Ascending aorta (tissue), 2 donors: ENCODE measurements around the gene FOXN3. TPM values are rescaled to one million over a fixed set of nuclear protein-coding genes. Genes with fewer than 3 reads are reported as not detected.

Experiments
- DNase-seq, 2 donors: peaks; one replicate each; pipeline ENCODE4 v3.0.0-alpha.2; 2019; ENCODE audit warnings: low spot score in 2 of 2
- H3K27ac ChIP-seq, 2 donors: fragments of 200-600 bp; sonication (generic); one replicate each; pipeline ENCODE4 v1.5.1; 2016 to 2017; ENCODE audit warnings: mild to moderate bottlenecking in 1 of 2
- H3K27me3 ChIP-seq: fragments of 200-600 bp; sonication (generic); one replicate; pipeline ENCODE4 v1.5.1; 2017
- H3K36me3 ChIP-seq, 2 donors: fragments of 200-600 bp; sonication (generic); one replicate each; pipeline ENCODE4 v1.5.1; 2016
- H3K4me1 ChIP-seq, 2 donors: fragments of 200-600 bp; sonication (generic); one replicate each; pipeline ENCODE4 v1.5.1; 2016 to 2017; ENCODE audit warnings: mild to moderate bottlenecking in 1 of 2
- H3K4me3 ChIP-seq, 2 donors: fragments of 200-600 bp; sonication (generic); one replicate each; pipeline ENCODE4 v1.5.1; 2016 to 2017; ENCODE audit warnings: mild to moderate bottlenecking in 1 of 2
- H3K9me3 ChIP-seq, 2 donors: fragments of 200-600 bp; sonication (generic); one replicate each; pipeline ENCODE4 v1.5.1; 2016
- CTCF ChIP-seq, 3 experiments: fragments of 200-600 bp in 2 of 3; fragments of 450-650 bp in 1 of 3; sonication (generic) in 2 of 3; IDR thresholded peaks; one replicate each; pipeline ENCODE4 v1.5.1; 2016 to 2019; ENCODE audit warnings: antibody characterized with exemption in 3 of 3, mild to moderate bottlenecking in 1 of 3, moderate library complexity in 1 of 3
- intact Hi-C: fragments of 100-400 bp; cut with DNase I; formaldehyde crosslinking; loops from one replicate; pipeline ENCODE4 v1.15.1; 2023
- total RNA-seq: library from RNA; depleted of rRNA; stranded (reverse); fragments of >200 nt; gene quantifications from one replicate; pipeline ENCODE4 v1.1.0, GENCODE V29; 2016

FOXN3 gene
- total RNA-seq, 1 donor from 2014 or later = 96.3 TPM

GRCh38 chr14:89245802-89246201 is 171.2 kb downstream of the FOXN3 start:
- peaks cover 0 to 32% of the 10 kb centered on the region in 2 donors for H3K4me1 ChIP-seq
- peak in 1 of 2 donors; percentile 41 for DNase-seq
- no peak overlapping the region for H3K27ac ChIP-seq
- H3K36me3 ChIP-seq = no peaks in the 10 kb centered on the region
- no peaks in the 10 kb centered on the region for H3K27me3 ChIP-seq
- intact Hi-C loops = no loop called here
- no peaks in the 10 kb centered on the region for H3K9me3 ChIP-seq
- TF ChIP-seq CTCF (IDR thresholded peaks at IDR 0.05) = no peak
- no peak overlapping the region for H3K4me3 ChIP-seq

- H3K27ac ChIP-seq = no peak overlapping the region
- peak in 1 of 2 donors; percentile 11 for DNase-seq
- no peak overlapping the region for H3K4me3 ChIP-seq
- H3K4me1 ChIP-seq = peaks cover 0 to 35% of the 10 kb centered on the region in 2 donors
- no peaks in the 10 kb centered on the region for H3K36me3 ChIP-seq
- intact Hi-C loops = loop anchor here (5.0 kb wide), 2 partner anchors 173 to 663 kb away; partner anchors contain the start of gene FOXN3
- TF ChIP-seq CTCF (IDR thresholded peaks at IDR 0.05) = no peak
- no peaks in the 10 kb centered on the region for H3K9me3 ChIP-seq
- H3K27me3 ChIP-seq = no peaks in the 10 kb centered on the region
These were observed 172.3 kb downstream of the FOXN3 start for GRCh38 chr14:89244720-89245119.

GRCh38 chr14:89243741-89244140 is 173.3 kb downstream of the FOXN3 start:
- peaks cover 0 to 28% of the 10 kb centered on the region in 2 donors for H3K4me1 ChIP-seq
- H3K27me3 ChIP-seq = no peaks in the 10 kb centered on the region
- H3K9me3 ChIP-seq = no peaks in the 10 kb centered on the region
- H3K4me3 ChIP-seq = no peak overlapping the region
- peak in 1 of 2 donors; percentile 11 for DNase-seq
- peak overlapping the region in 1 of 2 donors; percentile 65 for H3K27ac ChIP-seq
- intact Hi-C loops = loop anchor here (5.0 kb wide), 2 partner anchors 174 to 664 kb away; partner anchors contain the start of gene FOXN3
- no peaks in the 10 kb centered on the region for H3K36me3 ChIP-seq
- no peak for TF ChIP-seq CTCF (IDR thresholded peaks at IDR 0.05)

GRCh38 chr14:89243286-89243685 is 173.7 kb downstream of the FOXN3 start:
- Histone ChIP-seq H3K4me1 (peaks cover 0 to 26% of the 10 kb centered on the region in 2 donors), H3K4me3 (peak overlapping the region; percentile 12 to 39), H3K9me3 (no peaks in the 10 kb centered on the region), H3K27ac (peak overlapping the region; percentile 46 to 65), H3K27me3 (no peaks in the 10 kb centered on the region), H3K36me3 (no peaks in the 10 kb centered on the region)
- DNase-seq = peak in 1 of 2 donors; percentile 27
- no peak for TF ChIP-seq CTCF (IDR thresholded peaks at IDR 0.05)
- intact Hi-C loops = loop anchor here (5.0 kb wide), 2 partner anchors 174 to 664 kb away; partner anchors contain the start of gene FOXN3

- peak overlapping the region; percentile 12 to 39 for H3K4me3 ChIP-seq
- H3K9me3 ChIP-seq = no peaks in the 10 kb centered on the region
- TF ChIP-seq CTCF (IDR thresholded peaks at IDR 0.05) = no peak
- H3K27ac ChIP-seq = peak overlapping the region; percentile 46 to 65
- intact Hi-C loops = loop anchor here (5.0 kb wide), 2 partner anchors 175 to 665 kb away; partner anchors contain the start of gene FOXN3
- H3K4me1 ChIP-seq = peaks cover 0 to 23% of the 10 kb centered on the region in 2 donors
- no peaks in the 10 kb centered on the region for H3K36me3 ChIP-seq
- no peaks in the 10 kb centered on the region for H3K27me3 ChIP-seq
- DNase-seq = peak in 1 of 2 donors; percentile 62
These were observed 174.3 kb downstream of the FOXN3 start for GRCh38 chr14:89242652-89243279.
